HG02588 (cell line): Measurements from ENCODE around the gene LRRC8B.

Source experiments
- ATAC-seq: cut with Tn5 transposase; IDR thresholded peaks from one replicate; pipeline ENCODE4 v1.9.1; 2021; ENCODE audit warnings: mild to moderate bottlenecking, moderate library complexity; ENCODE audit not compliant: unreplicated experiment

LRRC8B gene

DNA sequence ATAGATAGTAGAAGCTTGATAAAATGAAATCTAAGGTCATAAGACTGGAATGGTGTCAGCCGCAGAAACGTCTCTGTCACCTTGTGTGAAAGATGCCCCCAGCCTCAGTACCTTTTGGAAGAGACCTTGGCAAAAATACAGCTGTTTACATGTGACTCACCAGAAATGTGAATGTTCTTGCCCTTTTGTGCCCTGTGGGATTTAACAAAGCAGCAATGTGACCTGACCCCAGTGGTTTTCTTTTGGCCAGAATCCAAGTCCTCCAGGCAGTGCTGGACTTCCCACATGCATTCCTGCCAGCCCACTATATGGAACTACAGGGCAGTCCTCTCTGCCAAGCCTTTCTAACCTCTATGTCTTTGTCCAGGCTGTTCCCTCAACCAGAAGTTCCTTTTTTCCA is 81.1 kb downstream of the LRRC8B start:
- ATAC-seq, result no peak

DNA sequence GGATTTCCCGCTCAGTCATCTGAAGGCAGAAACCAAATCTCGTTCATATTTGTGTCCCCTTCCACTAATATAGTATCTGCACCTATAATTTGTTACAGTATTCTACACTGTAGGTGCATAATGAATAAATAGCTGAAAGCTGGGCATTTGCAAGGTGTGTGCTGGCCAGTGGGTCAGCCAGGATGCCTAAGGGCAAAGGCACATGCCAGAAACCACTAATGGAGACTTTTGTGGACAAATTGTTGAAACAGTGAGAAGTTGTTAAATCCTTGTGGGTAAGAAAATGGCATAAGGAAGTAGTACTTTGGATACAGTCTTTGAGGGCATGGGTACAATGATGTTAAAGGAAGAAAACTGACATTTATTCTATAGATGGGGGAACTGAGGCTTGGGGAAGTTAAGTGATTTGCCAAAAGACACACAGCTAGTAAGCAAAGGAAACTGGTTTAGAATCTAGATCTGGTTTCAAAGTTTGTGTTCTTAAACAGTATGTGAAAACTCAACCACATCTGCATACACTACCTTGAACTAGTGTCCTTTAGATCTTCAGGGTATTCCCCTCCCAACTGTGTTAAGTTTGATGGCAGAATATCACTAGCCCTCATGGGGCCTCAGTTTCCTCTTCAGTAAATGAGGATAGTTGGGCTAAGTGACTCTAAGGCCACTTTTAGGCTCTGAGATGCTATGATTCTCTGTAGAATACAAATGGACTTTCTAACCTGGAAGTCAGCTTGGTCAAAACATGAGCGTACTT is 81.8 kb downstream of the LRRC8B start:
- ATAC-seq, result no peak

DNA sequence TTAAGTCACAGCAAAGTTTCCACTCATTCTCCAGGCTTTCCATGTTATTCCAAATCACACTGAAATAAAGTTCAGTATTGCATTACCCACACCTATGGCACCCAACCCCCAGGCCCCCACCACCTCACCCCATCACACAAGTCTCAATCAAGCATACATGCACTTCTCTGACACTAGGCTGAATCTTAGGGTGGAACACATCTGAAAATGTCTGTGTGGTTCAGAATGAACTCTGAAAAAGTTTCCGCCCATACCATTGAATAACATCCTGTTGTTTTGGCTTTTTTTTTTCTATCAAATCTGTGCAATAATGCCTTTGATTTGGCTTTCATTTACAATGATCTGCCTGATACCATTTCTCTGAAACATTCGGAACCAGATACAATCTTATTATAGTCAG is 82.5 kb downstream of the LRRC8B start:
- ATAC-seq, result no peak

DNA sequence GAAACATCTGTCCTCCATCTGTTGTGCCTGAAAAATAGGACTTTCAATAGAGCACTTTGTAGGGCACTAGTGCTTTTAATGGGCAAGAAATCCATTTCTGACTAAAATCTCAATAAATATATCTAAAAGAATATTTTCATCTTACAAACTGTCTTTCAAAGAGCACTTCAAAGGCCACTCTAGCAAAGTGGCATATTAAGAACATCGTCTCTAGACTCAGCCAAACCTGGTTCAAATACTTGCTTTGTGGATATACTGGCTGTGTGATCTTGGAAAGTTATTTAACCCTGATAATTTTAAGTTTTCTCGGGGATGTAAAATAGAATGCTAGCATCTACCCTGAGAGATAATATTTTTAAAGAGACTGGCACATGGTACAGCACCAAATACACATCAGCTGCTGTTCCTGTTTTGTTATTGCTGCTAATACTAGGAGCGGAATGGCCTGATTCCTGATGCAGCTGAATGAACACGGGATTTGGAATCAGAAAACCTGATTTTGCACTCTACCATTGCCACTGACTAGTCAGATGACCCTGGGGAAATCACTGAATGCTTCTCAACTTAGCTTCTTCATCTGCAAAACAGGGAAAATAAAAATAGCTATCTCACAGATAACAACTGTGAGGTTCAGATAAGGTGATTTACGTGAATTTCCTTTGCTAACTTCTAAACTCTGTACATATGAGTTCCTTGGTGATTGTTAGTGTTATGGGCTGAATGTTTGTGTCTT is 83.1 kb downstream of the LRRC8B start:
- ATAC-seq, result no peak

DNA sequence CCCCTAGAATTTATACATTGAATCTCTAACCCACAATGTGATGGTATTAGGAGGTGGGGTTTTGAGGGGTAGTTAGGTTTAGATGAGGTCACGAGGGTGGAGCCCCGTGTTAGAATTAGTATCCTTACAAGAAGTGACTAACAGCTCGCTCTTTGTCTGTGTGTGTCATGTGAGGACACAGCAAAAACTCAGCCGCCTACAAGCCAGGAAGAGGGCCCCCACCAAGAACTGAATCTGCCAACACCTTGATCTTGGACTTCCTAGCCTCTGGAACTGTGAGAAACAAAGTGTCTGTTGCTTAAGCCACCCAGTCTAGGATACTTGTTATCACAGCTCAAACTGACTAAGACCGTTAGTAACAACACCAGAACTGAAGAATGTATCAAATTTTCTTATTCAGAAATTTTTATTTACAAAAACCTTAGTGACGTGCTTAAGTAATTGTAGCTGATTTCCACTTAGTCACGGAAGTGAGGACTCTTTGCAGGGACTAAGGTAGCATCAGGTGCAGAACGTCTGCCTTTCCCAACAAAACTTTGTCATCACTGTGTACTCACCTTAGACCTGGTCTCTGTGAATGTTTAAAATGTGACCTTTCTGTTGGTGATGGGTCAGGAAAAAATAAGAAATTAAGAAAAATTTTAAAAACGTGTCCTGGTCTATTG is 83.8 kb downstream of the LRRC8B start:
- no peak for ATAC-seq

DNA sequence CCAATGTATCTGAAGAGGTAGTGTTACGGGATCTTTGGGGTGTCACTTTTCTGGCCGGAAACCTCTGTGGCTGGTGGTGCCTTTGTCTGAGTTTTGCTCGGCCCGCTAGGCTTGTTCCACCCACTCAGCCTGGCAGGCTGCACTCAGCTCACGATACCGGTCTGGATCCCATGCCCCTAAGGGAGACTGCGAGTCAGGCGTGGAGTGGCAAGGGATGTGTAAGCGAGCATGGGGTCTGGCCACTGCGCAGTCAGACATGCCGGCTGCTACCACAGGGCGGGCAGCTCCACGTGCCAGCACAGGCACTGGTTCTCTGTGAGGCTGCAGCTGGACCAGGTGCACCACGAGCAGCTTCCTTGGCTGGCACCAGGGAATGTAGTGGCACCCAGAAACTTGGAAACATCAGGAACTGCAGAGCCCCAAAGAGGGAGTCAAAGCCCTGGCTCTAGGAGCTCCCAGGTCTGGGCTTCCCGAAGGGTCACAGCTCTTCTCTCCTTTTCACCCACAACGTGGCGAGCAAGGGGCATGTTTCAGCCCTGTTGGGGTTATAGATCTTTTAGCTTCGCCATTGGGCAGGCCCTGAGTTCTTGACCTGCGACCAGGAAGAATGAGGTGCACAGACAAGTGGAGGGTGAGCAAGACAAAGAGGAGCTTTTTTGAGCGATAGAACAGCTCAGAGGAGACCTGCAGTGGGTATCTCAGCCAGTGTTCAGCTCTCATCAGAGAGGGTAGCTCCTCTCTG is 84.5 kb downstream of the LRRC8B start:
- no peak for ATAC-seq

DNA sequence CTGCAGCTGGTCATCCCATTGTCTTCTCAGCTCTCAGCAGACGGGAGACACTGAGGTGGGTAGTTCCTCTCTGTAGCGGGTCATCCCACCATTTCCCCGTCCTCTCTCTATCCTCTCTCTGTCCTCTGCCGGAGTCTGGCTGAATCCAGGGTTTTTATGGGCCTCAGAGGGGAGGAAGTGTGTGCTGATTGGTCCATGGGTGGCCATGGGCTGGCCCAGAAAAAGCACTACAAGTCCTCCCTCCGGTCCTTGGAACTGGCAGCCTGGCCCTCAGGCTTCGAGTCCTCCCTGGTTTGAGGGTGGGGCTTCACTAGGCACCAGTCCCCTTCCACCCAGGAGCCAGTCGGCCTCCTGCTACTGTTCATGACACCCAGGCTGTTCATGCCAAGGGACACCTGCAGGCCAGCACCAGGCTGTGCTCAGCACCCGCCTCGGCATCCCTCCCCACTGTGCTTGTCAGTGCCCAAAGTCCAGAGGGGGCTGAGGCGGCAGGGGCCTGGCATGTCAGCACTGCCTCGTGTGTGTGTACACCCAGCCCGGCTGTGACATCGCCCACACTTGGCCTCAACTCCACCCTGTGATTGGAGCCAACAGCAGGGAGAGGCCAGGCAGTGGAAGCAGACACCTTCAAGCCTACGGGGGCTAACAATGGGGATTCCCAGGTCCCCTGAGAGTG is 85.3 kb downstream of the LRRC8B start:
- ATAC-seq, result no peak

DNA sequence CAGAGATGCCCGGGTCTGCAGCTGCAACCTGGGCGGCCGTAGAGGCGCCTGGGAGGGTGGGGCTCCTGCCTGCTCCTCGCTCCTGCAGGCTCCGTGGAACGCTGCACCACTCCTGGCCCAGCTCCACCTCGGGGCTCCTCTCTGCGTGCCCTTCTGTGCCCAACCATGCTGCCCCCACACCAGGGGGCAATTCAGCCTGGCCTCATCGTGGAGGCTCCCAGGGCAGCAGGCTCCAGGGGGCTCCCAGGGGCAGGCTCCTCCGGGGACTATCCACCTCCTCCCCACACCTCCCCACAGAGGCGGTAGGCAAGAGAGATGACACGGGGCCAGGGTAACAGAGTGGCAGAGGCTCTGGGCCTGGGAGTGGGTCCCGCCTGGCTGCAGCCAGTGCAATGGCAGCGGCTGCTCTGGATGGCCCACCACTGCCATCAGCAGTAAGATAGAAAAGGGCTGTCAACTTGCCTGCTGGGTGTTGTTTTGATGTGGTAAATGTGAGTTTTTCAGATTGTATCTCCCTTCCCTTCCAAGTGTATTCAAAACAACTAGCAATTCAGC is 85.9 kb downstream of the LRRC8B start:
- ATAC-seq, result no peak

DNA sequence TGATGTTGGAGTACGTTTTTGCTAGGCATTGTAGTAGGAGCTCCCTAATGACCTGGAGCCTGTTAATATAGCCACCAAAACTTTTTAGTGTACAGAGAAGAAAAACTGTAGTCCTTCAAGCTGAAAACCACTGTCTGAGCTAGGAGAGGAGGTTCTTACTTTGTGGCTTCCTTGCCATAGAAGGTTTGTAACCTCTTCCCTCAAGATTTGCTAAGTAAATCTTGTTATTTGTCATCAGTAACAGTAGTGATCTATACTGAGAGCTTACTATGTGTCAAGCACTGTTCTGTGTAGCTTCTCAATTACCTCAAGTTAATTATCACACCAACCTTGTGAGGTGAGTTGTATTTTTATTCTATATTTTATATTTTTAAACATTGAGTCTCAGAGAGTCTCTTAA is 87.1 kb downstream of the LRRC8B start:
- peak; percentile 95 for ATAC-seq

DNA sequence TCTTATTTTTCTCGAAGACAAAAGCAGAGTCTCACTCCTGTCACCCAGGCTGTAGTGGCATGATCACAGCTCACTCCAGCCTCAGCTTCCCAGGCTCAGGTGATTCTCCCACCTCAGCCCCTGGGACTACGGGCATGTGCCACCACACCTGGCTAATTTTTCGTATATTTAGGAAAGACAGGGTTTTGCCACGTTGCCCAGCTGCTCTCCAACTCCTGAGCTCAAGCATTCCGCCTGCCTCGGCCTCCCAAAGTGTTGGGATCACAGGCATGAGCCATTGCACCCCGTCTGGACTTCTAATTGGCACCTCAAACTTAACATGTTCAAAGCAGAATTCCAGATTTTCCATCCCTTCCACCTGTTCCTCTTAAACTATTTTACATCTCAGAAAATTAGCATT is 89.3 kb downstream of the LRRC8B start:
- ATAC-seq, result no peak

DNA sequence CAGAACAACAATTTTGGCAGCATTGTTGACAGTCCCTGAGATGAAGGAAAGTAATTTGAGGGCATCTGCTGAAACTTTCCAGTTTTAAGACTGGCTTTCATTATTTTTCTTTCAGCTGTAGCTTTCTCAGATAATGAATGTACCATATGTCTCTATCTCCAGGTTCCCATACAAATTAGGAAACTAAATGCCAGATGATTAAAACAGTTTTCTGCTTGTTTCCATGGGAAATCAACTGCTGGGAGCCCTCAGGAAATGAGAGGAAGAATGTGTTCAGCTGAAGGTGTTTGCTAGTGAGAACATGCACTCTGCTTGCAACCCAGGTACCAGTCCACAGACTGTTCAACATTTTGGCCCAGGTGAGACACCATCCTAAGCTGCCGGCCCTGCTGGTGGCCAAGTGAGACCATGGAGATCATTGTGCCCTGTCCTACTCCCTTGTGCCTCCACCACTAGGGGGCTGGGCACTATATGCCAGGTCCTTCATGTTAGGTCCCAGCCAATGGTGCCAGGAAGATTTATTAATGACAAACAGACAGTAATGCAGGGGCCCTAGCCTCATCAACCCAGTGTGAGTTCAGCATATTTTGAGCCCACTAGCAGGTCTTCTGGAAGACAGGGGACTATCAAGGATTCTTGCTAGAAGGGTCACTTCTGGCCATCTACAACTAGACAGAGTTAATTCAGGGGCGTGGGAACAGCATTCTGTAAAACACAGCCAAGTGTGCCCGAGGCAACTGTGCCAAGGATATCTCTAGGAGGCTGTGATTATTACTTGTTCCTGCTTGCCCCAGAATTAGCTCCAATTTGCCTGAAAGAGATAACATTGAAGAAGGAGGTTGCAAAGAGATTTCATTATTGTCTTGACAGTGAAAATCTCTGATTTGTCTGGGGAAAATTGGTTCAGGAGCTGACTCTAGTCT is 91.3 kb downstream of the LRRC8B start:
- no peak for ATAC-seq

DNA sequence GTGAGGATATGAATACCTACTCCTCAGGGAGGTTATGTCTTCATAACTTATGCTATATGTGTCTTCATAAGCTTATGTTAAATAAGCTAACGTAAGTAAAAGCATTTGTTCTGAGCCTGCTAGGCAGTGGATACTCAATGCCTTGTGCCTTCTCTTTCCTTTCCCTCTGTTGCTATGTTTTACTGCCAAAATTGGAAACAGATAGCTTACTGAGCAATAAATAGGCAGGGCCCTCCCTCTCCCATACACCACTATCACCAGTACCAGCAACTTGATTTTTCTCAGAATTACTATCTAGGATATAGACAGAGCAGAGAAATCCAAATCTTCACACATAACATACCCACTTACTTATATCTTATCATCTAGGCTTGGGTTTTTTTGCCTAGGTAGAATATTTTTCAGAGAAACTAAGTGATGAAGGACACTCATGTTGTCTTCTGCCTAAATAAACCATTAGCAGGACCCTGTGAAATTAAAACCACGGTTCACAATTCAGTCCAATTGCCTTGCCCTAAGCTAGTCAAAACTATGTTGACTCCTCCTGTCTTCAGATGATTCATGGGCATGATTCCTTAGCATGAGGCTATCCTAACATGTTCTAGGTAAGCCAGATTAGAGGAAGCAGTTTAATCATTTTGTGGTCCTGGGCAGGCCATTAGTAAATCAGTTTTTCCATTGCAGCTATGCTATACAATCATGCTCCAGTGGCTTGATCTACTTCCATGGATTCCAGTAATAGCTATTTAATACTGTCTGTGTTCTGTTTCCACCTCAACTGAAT is 92.4 kb downstream of the LRRC8B start:
- ATAC-seq, result no peak

DNA sequence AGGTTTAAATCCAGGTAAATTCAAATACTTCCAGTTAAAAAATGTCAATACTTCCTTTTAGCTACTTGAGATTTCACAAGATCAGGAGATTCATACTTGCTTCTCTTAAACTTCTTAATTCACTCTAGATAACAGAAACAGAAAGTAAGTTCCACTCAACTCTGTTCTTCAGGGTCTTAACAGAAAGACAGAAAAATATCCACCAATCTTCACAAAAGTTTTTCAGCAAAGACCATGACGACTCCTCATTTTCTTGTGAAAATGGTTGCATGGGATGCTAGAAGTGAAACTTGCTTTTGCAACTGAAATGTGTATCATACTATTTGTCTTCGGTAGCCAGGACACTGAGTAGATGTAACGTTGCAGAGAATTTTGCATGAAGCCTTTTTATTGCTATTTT is 96.0 kb downstream of the LRRC8B start:
- ATAC-seq, result no peak

DNA sequence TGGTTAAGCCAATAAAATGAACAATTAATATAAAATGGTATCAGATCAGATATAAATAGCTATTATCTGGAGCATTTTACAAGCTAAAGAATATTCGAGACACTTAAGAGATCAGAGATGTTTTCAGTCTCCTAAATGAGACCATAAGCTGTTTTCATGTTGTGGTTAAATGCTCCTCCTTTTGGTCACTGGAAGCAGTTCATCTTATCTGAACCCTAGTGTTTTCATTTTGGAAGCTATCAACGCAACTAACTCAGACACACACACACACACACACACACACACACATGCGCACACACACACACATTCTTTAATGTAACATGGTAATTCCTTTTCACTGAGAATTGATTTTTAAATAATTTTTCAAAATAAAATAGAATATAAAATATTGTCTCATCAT is 98.3 kb downstream of the LRRC8B start:
- no peak for ATAC-seq

DNA sequence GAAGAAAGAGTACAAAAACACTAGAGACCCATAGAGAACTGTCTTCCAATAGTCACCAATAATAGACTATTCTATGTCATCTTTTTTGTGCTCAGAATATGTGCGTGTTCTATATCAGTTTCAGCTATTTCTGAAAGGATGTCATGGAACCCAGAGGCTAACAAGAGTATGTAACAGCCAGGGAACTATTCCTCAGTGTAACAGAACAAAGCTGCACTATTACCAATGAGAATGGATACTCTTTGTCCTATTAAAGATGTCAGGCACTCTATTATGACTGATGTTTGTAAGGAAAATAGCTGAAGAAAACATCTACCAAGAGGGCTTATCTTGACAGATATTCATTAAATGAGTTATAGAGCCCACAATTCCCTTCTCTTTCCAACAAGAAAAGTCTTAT is 99.7 kb downstream of the LRRC8B start:
- ATAC-seq, result no peak

DNA sequence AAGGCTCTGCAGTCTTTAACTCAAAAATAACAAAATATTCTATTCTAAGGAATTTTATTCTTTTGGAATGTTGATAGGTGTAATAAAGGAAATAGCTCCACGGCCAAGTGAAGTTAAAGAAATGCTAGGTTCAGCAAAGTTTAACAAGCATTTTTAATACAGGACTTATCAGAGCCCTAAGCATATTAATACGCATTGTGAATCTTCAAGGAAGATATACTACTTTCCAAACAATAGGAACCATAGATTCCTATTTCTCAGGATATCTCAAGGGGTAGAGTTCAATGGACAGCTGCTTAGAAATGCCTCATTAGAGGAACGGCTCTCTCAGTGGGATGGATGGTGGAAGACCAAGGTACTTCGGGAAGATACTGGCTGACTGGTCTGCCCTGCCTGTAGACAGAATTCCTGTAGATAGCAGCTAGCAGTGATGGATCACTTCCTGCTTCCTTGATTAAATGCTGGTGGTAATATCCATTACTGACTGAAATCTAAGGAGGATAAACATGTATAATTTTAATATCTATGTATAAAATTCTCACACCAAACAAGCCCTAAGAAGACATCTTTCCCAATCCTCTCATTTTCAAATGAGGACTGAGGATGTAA is 100.2 kb downstream of the LRRC8B start:
- ATAC-seq, result no peak

DNA sequence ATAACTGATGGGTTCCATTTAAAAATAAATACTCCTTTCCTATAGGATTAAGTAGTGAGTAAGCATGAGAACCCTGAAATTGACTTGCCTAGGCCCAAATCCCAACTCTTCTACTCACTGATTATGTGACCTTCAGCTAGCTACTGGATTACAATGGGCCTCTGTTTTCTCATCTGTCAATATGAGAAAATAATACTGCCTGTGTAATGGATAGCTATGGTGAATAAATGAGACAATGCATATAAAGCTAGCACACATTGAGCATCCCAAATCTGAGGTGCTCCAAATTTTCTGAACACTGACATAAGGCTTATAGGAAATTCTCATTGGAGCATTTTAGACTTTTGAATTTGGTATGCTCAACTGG is 103.0 kb downstream of the LRRC8B start:
- ATAC-seq, result no peak

DNA sequence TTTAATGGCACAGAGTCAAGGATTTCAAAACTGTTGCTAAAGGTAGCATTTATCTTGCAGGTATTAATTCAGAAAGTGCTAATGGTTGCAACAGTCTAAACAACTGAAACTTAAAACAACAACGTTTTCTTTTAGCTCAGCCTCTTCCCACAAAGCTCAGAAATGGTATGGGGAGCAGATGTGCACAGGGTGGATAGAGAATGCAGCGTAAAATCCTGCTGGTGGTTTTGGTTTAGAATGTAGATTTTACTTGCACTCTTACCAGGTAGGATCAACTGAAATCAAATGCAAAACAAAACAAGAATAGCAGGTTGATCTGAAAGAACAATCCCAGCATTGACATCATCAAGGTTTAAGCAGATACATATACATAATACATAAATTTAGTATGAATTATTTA is 104.5 kb downstream of the LRRC8B start:
- ATAC-seq, result no peak
